GM18505 (cell line): ENCODE measurements around the gene ACOT4.
"Not testable (repeated sequence)": the region's sequence is repeated elsewhere in the genome, so short reads cannot be mapped to it uniquely, and the experiment has no call there.

Source experiments
- ATAC-seq: cut with Tn5 transposase; IDR thresholded peaks from one replicate; pipeline ENCODE4 v1.9.1; 2021; ENCODE audit not compliant: unreplicated experiment
- POLR2A ChIP-seq: IDR thresholded peaks from 4 replicates; pipeline ENCODE4 v1.6.1; 2011; ENCODE audit warnings: borderline replicate concordance; ENCODE audit not compliant: insufficient read depth, insufficient read length; ENCODE audit errors: extremely low read depth

ACOT4 gene

DNA sequence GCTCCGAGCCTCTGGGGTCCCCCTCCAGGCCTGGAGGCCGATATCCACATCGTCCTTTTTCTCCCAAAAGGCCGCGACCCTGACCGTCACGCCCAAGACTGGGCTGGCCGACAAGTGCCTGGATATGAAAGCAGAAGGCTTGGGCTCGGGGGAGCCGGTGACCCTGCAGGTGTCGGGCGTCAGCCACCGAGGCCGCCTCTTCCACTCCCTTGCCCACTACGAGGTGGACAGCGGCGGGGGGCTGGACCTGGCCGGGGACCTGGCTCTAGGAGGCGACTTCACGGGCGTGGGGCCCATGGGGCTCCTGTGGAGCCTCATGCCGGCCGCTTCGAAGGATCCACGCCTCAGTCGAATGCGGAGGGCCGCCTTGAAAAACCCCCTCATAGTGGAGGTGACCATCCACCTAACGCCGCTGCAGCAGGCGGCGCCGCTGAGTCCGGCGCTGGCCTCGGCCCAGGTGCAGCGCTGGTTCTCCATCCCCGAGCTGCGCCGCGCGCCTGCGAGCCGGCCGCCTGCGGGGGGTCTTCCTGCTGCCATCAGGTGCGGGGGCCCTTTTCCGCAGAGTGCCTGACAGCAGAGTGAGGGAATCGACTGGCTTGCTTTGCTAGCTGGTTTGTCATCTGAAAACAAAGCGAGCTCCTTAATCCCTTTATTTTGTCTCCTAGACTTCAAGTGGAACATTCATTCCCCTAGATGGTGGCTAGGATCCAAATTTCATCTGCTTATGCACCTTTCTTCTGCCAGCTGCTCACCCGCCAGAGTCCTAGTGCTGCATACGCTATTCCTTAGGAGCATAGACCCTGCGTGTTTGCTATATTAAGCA is 42.5 kb downstream of the ACOT4 start:
- no peak for TF ChIP-seq POLR2A
- ATAC-seq, result no peak

DNA sequence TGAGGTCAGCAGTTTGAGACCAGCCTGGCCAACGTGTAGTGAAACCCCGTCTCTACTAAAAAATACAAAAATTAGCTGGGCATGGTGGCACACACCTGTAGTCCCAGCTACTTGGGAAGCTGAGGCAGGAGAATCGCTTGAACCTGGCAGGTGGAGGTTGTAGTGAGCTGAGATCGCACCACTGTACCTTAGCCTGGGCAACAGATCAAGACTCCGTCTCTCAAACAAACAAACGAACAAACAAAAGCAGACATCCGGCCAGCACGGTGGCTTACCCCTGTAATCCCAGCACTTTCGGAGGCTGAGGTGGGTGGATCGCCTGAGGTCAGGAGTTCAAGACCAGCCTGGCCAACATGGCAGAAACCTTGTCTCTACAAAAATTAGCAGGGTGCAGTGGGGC is 44.7 kb downstream of the ACOT4 start:
- ATAC-seq, result not testable (repeated sequence)

DNA sequence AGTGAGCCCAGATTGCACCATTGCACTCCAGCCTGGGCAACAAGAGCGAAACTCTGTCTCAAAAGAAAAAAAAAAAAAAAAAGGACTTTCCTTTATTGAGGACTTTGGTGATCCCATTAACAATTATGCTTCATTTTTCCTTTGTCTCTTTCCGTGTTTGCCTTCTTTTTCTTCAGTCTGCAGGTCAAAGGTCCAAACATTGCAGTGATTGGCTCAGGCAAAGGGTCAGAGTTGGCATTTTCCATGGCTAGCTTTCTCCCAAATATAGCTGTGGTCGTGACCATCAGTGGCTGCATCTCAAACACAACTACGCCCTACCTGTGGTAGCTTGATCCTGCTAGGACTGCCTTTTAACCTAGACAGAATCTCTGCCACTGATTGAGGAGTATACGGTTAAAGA is 46.2 kb downstream of the ACOT4 start:
- no peak for TF ChIP-seq POLR2A
- no peak for ATAC-seq

DNA sequence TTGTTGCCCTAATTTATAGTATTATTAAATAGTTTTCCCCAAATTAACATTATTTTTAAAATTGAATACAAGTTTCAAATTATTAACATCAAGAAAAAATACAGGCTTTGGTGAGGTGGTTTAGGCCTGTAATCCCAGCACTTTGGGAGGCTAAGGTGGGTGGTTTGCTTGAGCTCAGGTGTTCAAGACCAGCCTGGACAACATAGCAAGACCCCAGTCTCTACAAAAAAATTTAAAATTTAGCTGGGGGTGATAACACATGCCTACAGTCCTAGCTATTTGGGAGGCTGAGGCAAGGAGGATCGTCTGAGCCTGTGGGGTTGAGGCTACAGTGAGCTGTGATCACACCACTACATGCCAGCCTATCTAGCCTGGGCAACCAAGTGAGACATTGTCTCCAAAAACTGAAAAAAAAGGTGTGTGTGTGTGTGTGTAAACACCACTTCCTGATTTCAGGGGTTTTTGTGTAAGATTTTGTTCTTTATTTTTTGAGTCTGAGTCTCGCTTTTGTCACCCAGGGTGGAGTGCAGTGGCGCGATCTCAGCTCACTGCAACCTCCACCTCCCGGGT is 49.2 kb downstream of the ACOT4 start:
- no peak for ATAC-seq
- no peak for TF ChIP-seq POLR2A

DNA sequence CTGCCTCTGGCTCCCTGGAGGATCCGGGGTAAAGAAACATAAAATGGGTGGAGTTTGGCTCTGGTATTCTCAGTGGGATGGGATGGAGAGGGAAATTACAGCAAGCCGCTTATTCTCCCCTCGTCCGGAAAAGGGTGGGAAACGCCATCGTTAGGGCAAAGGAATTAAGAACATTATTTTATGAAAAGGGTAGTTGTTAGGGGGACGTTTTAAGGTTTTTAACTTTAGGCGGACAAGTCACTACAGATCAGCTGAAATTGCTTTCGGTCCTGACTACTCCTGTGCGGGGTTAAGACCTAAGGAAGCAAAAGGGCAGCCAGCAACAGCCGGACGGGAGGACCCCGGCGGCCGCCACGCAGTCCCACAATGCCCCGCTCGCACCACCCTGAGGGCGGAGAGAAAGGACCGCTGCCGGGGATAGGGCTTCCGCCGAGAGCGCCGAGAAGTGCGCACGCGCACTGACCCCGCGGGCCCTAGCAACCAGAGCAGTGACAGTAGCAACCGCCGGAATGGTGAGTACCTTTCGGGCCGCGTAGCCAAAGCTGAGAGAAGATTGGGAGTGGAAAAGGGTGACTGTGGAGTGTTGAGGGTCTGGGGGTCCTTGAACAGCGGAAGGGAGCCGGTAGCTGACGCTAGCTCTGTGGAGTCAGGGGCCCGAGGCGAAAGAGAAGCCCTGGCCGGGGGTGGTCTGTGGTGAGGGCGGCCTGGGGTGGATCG is 53.0 kb downstream of the ACOT4 start, which contains the start of gene DNAL1:
TSS of gene DNAL1 (plus strand) at position 456 of the 717 bp plus-strand sequence. CDS start at position 510, 54 bp downstream.
- peak; percentile 86 for ATAC-seq
- peak; percentile 97 for TF ChIP-seq POLR2A

DNA sequence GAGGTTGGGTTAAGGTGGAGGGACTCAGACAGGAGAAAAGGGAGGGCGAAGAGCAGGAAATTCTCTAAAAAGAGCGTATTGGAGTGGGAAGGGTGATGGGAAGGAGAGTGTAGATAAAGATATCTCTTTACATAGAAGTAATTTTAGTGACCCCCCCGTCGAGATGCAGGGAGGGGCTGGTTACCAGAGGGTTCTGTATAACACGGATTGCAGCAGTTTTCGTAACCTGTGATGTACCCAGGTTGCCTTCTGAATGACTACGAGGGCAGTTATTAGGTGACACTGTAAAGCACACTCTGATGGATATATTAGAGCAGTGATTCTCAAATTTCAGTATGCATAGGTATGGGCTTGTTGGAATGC is 53.6 kb downstream of the ACOT4 start:
- peak; percentile 17 for ATAC-seq
- TF ChIP-seq POLR2A, result no peak
